ENCODE results near the gene MAMSTR.
A peak's percentile ranks its signal among the peaks of the same experiment; 100 is the strongest.

GRCh38 chr19:48720613-48721296, 1.2 kb upstream of the MAMSTR start:
- TF ChIP-seq POLR2A (IDR thresholded peaks at IDR 0.05) (no peak), CTCF (IDR thresholded peaks at IDR 0.05) (peak in 1 of 12 donors; percentile 7)

Measured in heart left ventricle (tissue), 13 donors.